ENCODE results near the gene DUSP11. TPM values are rescaled to one million over a fixed set of nuclear protein-coding genes. Genes with fewer than 3 reads are reported as not detected.

DUSP11 gene
- polyA plus RNA-seq, 1 of the 3 experiments (the other 2 are of a cell fraction): 14.4 TPM

DNA sequence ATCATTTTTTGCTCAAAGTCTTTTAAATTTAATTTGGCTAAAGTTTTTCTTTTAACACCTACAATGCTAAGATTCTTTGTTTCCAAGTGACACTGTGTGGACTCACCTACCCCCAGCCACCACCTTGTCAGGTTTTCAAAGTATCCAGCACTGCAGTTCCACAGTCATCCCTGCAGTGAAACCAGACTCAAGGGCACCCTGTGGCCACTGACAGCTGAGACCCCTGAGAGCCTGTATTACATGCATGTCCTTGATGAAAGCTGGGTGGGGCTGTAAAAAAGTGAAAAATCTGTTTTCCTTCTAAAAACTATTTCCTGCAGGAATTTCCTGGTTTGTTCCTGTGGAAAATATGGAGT, 62.7 kb downstream of the DUSP11 start (continued):
- TF ChIP-seq, protein P1, sequence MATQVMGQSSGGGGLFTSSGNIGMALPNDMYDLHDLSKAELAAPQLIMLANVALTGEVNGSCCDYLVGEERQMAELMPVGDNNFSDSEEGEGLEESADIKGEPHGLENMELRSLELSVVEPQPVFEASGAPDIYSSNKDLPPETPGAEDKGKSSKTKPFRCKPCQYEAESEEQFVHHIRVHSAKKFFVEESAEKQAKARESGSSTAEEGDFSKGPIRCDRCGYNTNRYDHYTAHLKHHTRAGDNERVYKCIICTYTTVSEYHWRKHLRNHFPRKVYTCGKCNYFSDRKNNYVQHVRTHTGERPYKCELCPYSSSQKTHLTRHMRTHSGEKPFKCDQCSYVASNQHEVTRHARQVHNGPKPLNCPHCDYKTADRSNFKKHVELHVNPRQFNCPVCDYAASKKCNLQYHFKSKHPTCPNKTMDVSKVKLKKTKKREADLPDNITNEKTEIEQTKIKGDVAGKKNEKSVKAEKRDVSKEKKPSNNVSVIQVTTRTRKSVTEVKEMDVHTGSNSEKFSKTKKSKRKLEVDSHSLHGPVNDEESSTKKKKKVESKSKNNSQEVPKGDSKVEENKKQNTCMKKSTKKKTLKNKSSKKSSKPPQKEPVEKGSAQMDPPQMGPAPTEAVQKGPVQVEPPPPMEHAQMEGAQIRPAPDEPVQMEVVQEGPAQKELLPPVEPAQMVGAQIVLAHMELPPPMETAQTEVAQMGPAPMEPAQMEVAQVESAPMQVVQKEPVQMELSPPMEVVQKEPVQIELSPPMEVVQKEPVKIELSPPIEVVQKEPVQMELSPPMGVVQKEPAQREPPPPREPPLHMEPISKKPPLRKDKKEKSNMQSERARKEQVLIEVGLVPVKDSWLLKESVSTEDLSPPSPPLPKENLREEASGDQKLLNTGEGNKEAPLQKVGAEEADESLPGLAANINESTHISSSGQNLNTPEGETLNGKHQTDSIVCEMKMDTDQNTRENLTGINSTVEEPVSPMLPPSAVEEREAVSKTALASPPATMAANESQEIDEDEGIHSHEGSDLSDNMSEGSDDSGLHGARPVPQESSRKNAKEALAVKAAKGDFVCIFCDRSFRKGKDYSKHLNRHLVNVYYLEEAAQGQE (IDR thresholded peaks at IDR 0.05; ENCODE audit: low read depth, low read length): no peak
- no peak for TF ChIP-seq GABPA (IDR thresholded peaks at IDR 0.05; ENCODE audit: low read depth)

DNA sequence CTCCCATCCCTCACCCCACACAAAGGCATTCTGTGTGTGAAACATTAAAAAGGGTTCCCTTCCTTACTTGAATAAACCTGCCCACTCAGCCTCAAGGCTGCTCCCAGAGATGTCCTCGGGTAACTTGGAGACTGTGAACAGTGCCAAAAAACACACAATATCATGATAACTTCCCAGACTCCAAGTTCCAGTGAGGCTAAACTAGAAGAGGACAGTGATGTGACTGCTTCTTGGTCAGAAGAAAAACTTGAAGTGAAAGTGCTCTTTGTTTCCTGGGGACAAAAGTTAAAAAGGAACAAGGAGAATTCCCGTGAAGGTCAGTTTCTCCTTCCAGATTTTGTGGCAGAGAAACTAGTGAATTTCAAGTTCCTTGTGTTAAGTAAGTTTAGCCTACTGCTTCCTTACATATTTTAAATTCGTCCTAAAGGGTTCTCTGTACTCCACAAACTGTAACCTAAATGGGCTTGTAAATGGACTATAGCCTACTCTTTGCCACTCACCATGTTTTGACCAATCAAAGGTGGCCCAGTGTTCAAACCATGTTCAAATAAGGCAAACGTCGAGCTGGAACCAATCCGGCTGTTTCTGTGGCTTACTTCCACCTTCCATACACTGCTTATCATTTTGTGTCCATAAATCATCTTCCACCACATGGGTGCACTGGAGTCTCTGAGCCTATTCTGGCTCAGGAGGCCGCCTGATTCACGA, 63.2 kb downstream of the DUSP11 start:
- Histone ChIP-seq H3K9me3 (no peaks in the 10 kb centered on the region), H3K79me2 (ENCODE audit: insufficient read depth) (no peaks in the 10 kb centered on the region), H3K36me3 (replicated peaks in 1 of 2; ENCODE audit: control insufficient read depth in 1 of 2, insufficient read depth in 2 of 2, low read length in 1 of 2) (no peaks in the 10 kb centered on the region), H2AFZ (ENCODE audit: low read depth) (peak overlapping the region; percentile 52), H3K9me2 (no peaks in the 10 kb centered on the region), H3F3A (replicated peaks; ENCODE audit: insufficient read depth) (no peaks in the 10 kb centered on the region), H3K4me1 (ENCODE audit: control insufficient read depth in 1 of 2, insufficient read depth in 2 of 2, low read depth in 1 of 2, low read length in 1 of 2) (no peaks in the 10 kb centered on the region), H4K20me1 (ENCODE audit: insufficient read depth) (no peaks in the 10 kb centered on the region), H3K9ac (no peak overlapping the region), H3K27me3 (ENCODE audit: insufficient read depth) (no peaks in the 10 kb centered on the region), H3K27ac (ENCODE audit: low read depth in 2 of 2, low read length in 1 of 2) (no peak overlapping the region), H3K4me3 (ENCODE audit: low read depth in 2 of 2, low read length in 1 of 2) (no peak overlapping the region), H3K4me2 (no peak overlapping the region)
- ChIA-PET POLR2A (no interaction called here), CTCF (interaction anchor here (0.7 kb wide), 1 partner anchor 20 kb away, joined by 3 read pairs; no protein-coding TSS in a partner anchor)
- no peak for DNase-seq
- 35% methylated on average over 8 of the region's 8 CpGs for WGBS (ENCODE audit: low lambda C conversion rate)
- TF ChIP-seq TAF1 (IDR thresholded peaks at IDR 0.05; ENCODE audit: borderline replicate concordance, low read depth, low read length) (no peak), POLR2AphosphoS5 (IDR thresholded peaks at IDR 0.05; ENCODE audit: low read depth, low read length) (no peak), RFX5 (IDR thresholded peaks at IDR 0.05; ENCODE audit: low read length) (no peak), RAD21 (IDR thresholded peaks at IDR 0.05; ENCODE audit: low read length) (no peak), MXI1 (IDR thresholded peaks at IDR 0.05; ENCODE audit: low read depth, low read length) (no peak), MEF2A (IDR thresholded peaks at IDR 0.05; ENCODE audit: borderline replicate concordance, low read depth) (no peak)

DNA sequence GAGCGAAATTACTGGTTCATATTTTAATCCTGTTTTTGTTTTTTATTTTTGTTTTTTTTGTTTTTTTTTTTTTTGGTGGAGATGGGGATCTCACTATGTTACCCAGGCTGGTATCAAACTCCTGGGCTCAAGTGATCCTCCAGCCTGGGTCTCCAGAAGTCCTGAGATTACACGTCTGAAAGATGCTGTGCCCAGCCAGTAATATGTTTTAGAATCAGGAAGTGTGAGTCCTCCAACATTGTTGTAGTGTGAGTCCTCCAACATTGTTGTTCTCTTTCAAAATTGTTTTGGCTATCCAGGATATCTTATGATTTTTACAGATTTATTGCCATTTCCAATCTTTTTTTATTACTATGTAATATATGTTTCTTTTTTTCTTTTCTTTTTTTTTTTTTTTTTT, 65.8 kb downstream of the DUSP11 start:
- no peak overlapping the region for H3K9ac ChIP-seq
- no peaks in the 10 kb centered on the region for H4K20me1 ChIP-seq (ENCODE audit: insufficient read depth)
- no peak overlapping the region for H3K27ac ChIP-seq (ENCODE audit: low read depth in 2 of 2, low read length in 1 of 2)
- no peaks in the 10 kb centered on the region for H3K4me1 ChIP-seq (ENCODE audit: control insufficient read depth in 1 of 2, insufficient read depth in 2 of 2, low read depth in 1 of 2, low read length in 1 of 2)
- WGBS (ENCODE audit: low lambda C conversion rate): 33% methylated on average over 2 of the region's 2 CpGs
- no peaks in the 10 kb centered on the region for H3K9me3 ChIP-seq
- no peaks in the 10 kb centered on the region for H3K79me2 ChIP-seq (ENCODE audit: insufficient read depth)
- H3K9me2 ChIP-seq: no peaks in the 10 kb centered on the region
- TF ChIP-seq, protein P2, sequence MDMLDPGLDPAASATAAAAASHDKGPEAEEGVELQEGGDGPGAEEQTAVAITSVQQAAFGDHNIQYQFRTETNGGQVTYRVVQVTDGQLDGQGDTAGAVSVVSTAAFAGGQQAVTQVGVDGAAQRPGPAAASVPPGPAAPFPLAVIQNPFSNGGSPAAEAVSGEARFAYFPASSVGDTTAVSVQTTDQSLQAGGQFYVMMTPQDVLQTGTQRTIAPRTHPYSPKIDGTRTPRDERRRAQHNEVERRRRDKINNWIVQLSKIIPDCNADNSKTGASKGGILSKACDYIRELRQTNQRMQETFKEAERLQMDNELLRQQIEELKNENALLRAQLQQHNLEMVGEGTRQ (IDR thresholded peaks at IDR 0.05; ENCODE audit: borderline replicate concordance, low read depth, low read length): no peak
- no peak for TF ChIP-seq RAD21 (IDR thresholded peaks at IDR 0.05; ENCODE audit: low read length)
- TF ChIP-seq, protein P3, sequence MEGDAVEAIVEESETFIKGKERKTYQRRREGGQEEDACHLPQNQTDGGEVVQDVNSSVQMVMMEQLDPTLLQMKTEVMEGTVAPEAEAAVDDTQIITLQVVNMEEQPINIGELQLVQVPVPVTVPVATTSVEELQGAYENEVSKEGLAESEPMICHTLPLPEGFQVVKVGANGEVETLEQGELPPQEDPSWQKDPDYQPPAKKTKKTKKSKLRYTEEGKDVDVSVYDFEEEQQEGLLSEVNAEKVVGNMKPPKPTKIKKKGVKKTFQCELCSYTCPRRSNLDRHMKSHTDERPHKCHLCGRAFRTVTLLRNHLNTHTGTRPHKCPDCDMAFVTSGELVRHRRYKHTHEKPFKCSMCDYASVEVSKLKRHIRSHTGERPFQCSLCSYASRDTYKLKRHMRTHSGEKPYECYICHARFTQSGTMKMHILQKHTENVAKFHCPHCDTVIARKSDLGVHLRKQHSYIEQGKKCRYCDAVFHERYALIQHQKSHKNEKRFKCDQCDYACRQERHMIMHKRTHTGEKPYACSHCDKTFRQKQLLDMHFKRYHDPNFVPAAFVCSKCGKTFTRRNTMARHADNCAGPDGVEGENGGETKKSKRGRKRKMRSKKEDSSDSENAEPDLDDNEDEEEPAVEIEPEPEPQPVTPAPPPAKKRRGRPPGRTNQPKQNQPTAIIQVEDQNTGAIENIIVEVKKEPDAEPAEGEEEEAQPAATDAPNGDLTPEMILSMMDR (IDR thresholded peaks at IDR 0.05): no peak
- TF ChIP-seq MXI1 (IDR thresholded peaks at IDR 0.05; ENCODE audit: low read depth, low read length): no peak
- TF ChIP-seq NRF1 (IDR thresholded peaks at IDR 0.05; ENCODE audit: low read depth, low read length): no peak
- TF ChIP-seq GABPA (IDR thresholded peaks at IDR 0.05; ENCODE audit: low read depth): no peak
- TF ChIP-seq, protein P4, sequence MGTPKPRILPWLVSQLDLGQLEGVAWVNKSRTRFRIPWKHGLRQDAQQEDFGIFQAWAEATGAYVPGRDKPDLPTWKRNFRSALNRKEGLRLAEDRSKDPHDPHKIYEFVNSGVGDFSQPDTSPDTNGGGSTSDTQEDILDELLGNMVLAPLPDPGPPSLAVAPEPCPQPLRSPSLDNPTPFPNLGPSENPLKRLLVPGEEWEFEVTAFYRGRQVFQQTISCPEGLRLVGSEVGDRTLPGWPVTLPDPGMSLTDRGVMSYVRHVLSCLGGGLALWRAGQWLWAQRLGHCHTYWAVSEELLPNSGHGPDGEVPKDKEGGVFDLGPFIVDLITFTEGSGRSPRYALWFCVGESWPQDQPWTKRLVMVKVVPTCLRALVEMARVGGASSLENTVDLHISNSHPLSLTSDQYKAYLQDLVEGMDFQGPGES (IDR thresholded peaks at IDR 0.05; ENCODE audit: low read depth, low read length): no peak
- TF ChIP-seq RXRA (IDR thresholded peaks at IDR 0.05; ENCODE audit: borderline replicate concordance, low read depth): no peak
- H2AFZ ChIP-seq (ENCODE audit: low read depth): no peak overlapping the region
- no peaks in the 10 kb centered on the region for H3K36me3 ChIP-seq (replicated peaks in 1 of 2; ENCODE audit: control insufficient read depth in 1 of 2, insufficient read depth in 2 of 2, low read length in 1 of 2)
- no peak overlapping the region for H3K4me2 ChIP-seq
- ChIA-PET POLR2A (no interaction called here), CTCF (no interaction called here)
- no peaks in the 10 kb centered on the region for H3F3A ChIP-seq (replicated peaks; ENCODE audit: insufficient read depth)
- no peak for DNase-seq
- H3K4me3 ChIP-seq (ENCODE audit: low read depth in 2 of 2, low read length in 1 of 2): no peak overlapping the region
- no peaks in the 10 kb centered on the region for H3K27me3 ChIP-seq (ENCODE audit: insufficient read depth)
